GM21360 (cell line): ENCODE results near the gene TRIM17.

ENCODE experiments used
- ATAC-seq: cut with Tn5 transposase; IDR thresholded peaks from one replicate; pipeline ENCODE4 v1.9.1; 2021; ENCODE audit warnings: mild to moderate bottlenecking, moderate library complexity; ENCODE audit not compliant: unreplicated experiment

TRIM17 gene

DNA sequence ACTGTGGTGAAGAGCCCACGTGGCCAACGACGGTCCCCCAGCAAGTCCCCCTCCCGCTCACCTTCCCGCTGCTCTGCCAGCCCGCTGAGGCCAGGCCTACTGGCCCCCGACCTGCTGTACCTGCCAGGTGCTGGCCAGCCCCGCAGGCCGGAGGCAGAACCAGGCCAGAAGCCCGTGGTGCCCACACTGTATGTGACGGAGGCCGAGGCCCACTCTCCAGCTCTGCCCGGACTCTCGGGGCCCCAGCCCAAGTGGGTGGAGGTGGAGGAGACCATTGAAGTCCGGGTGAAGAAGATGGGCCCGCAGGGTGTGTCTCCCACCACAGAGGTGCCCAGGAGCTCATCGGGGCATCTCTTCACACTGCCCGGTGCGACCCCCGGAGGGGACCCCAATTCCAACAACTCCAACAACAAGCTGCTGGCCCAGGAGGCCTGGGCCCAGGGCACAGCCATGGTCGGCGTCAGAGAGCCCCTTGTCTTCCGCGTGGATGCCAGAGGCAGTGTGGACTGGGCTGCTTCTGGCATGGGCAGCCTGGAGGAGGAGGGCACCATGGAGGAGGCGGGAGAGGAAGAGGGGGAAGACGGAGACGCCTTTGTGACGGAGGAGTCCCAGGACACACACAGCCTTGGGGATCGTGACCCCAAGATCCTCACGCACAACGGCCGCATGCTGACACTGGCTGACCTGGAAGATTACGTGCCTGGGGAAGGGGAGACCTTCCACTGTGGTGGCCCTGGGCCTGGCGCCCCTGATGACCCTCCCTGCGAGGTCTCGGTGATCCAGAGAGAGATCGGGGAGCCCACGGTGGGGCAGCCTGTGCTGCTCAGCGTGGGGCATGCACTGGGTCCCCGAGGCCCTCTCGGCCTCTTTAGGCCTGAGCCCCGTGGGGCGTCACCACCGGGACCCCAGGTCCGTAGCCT is 56.8 kb downstream of the TRIM17 start:
- no peak for ATAC-seq

DNA sequence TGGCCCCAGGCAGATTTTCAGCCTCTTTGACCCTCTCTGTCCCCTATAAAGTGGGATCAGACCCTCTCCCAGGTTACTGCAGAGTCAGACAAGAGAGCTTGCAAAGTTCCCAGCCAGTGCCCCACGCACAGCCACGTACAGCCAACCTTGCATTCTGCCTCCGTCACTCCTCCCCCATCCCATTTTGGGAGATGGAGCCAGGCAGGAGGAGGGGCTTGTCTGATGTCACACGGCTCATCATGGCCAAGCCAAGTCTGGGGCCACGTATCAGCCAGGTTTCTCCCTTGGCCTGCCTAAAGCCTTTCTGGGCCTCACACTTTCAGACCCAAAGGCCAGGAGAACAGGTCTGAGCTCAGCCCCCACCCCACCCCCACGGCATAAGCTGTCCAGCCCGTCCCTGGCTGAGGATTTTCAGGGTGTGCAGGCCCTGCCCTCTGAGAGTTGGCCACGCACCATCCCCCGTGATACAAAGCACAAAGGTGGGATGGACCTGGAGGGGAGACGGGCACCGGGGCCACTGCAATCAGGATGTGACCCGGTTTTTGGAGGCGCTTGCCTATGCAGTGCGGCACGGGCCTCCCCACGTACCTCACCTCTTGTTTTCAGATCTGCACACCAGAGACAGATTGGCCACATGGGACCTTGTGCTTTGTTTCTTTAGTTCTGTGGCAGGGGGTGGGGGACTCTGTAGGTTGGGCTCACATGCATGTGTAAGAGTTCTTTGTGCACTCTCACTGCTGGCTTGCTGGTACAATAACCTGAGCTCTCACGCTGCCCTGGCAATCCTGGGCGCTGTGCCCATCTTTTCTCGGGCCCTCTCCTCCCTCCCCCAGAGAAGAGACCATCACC is 57.7 kb downstream of the TRIM17 start:
- ATAC-seq = no peak

DNA sequence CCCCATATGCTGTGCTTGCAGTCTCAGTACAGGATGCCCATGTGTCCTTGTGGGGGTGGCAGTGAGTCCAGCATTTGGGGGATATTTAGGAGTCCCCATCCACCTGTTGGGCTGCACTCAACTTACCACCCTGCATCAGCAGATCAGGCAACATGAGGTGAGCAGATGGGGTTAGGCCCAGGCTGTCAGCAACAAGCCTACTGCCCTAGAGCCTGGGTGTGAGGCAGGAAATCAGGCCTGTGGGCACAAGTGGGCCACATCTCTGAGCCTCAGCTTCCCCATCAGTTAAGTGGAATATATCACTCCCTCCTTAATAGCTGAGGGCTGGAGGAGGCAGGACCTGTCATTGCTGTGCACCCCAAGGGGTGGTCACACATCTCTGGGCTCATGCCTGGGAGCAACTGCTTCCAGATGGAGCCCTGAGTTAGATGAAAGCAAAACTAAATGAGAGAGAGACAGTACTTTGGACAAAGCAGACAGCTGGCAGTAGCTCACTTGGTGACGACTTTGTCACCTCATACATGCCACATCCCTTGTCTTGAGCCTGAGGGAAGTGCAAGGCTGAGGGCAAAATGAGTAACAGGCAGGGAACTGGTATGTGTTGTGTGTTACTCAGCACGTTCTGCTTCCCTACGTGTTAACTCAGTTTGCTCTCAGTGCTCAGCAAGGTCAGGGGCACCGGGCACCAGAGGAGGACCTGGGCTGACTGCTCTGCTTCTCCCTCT is 58.5 kb downstream of the TRIM17 start:
- ATAC-seq = no peak
